GM12865 (cell line): ENCODE results near the gene LRRC4C.

Experiments used
- DNase-seq: peaks from one replicate; pipeline ENCODE4 v3.0.0; 2010; ENCODE audit warnings: low read depth
- H3K4me3 ChIP-seq: 2 replicates; pipeline ENCODE4 v1.5.1; 2011; ENCODE audit warnings: mild to moderate bottlenecking, low read depth, low read length, control low read depth
- CTCF ChIP-seq: IDR thresholded peaks from 2 replicates; pipeline ENCODE4 v1.5.1; 2011; ENCODE audit warnings: low read length, control low read depth, low read depth, inconsistent platforms; ENCODE audit not compliant: insufficient read depth; ENCODE audit errors: missing control alignments

The LRRC4C gene

GRCh38 chr11:40417627-40418026, 1041.8 kb downstream of the LRRC4C start:
- DNase-seq: no peak
- H3K4me3 ChIP-seq: no peak overlapping the region
- TF ChIP-seq CTCF: no peak

DNA sequence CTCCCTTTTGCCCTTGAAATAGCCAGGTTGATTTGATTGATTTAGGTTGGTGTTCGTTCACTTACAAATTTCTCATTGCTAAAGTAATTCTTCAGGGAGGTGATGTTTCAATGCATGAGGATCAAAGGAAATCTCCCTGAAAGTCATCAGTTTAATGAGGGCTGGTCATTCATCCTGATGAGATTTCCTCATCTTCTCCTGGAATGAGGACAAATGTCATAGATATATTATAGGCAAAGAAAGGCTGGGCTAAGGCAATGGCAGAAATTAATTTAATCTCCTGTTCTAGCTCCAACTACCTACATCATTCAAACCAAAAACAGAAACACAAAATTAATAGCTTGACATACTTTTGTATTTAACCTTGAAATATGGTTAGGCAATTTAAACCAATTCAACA, 1052.1 kb downstream of the LRRC4C start:
- DNase-seq: no peak
- H3K4me3 ChIP-seq: no peak overlapping the region
- no peak for TF ChIP-seq CTCF

GRCh38 chr11:40405614-40406013, 1053.8 kb downstream of the LRRC4C start:
- no peak for DNase-seq
- TF ChIP-seq CTCF: no peak
- no peak overlapping the region for H3K4me3 ChIP-seq

DNA sequence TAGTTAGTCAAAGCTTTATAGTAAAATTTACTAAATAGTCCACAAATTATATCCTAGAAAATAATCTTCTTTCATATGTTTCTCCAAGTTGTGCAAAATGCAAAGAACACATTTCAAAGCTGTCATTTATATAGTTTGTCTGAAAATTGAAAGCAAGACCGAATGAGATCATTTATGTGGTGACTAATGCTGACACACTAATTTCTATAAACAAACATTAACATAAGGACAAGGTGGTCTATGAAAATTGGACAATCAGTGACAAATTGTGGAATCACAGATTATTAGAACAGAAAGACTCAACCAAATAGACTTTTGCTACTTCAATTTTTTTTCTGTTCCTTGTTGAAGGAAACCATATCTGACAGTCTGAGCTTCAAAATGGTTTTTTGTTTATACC, 1056.1 kb downstream of the LRRC4C start:
- no peak overlapping the region for H3K4me3 ChIP-seq
- DNase-seq: no peak
- TF ChIP-seq CTCF: no peak

DNA sequence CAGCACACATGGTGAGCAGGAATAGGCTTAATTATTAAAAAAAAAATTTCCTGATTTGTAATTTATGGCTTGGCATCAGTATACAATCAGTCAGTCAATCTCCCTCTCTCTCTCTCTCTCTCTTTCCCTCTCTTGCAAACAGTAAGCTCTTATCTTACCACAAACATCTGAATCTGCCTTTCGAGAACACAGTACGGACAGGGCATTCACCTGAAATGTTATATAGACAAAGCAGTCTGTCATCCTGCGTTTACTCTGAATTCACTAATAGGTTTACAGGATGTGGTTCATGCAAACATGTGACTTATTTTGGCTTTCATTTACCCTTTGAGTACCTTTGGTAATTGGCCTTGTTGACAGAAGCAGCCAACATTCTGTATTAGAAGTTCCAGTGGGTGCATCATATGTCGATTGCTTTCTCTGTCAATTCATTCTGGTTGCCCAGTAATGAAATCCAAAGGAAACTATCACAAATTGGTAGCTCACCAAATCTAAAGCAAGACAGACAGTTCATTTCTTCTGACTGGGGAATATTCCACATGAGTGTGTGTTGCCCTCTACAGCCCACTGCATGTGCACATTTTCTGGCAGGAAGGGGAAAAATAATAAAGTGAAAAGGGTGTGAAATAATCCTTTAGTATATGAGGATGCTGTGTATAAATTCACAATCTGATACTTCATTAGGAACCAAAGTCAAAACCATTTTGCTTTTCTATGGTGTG, 1058.2 kb downstream of the LRRC4C start:
- DNase-seq: no peak

GRCh38 chr11:40397141-40397540, 1062.3 kb downstream of the LRRC4C start:
- no peak for TF ChIP-seq CTCF
- H3K4me3 ChIP-seq: no peak overlapping the region
- no peak for DNase-seq

More for the DNA sequence above, 1058.2 kb downstream of the LRRC4C start:
- no peak overlapping the region for H3K4me3 ChIP-seq
- no peak for TF ChIP-seq CTCF

GRCh38 chr11:40393511-40393910, 1065.9 kb downstream of the LRRC4C start:
- DNase-seq: no peak
- TF ChIP-seq CTCF: no peak

More at GRCh38 chr11:40393511-40393910, 1065.9 kb downstream of the LRRC4C start:
- no peak overlapping the region for H3K4me3 ChIP-seq
